H1 (cell line): ENCODE measurements around the gene NR1D2. TPM values are rescaled to one million over a fixed set of nuclear protein-coding genes. Genes with fewer than 3 reads are reported as not detected.

Experiments used
- CTCF ChIA-PET: fragments of 300-600 bp; sonication (Branson Sonifier 250); formaldehyde crosslinking; loops from one replicate; lab custom pipeline; 2021; ENCODE audit not compliant: partially characterized antibody; lab: Charles Lee
- POLR2A ChIA-PET: fragments of 300-600 bp; sonication (Branson Sonifier 250); formaldehyde crosslinking; loops from one replicate; lab custom pipeline; 2021; ENCODE audit warnings: inconsistent platforms; ENCODE audit not compliant: partially characterized antibody; lab: Charles Lee
- DNase-seq, 2 experiments: peaks; one replicate each; pipeline versions ENCODE4 v3.0.0 to v3.0.0-alpha.2; 2010 to 2022; ENCODE audit warnings: low spot score in 2 of 2, low read depth in 1 of 2, mixed read lengths in 1 of 2
- FAIRE-seq: peaks from 2 replicates; lab custom pipeline; 2011; peaks lifted over from hg19 to GRCh38; lab: Jason Lieb, UNC
- H2AFZ ChIP-seq: 2 replicates; pipeline ENCODE4 v1.8.1; 2012; ENCODE audit warnings: low read length, inconsistent platforms
- H2AK5ac ChIP-seq: 2 replicates; pipeline ENCODE4 v1.6.1; 2013; ENCODE audit warnings: low read depth, low read length
- H2BK120ac ChIP-seq: replicated peaks from 2 replicates; pipeline ENCODE3; 2013; ENCODE audit warnings: low read depth, low read length, inconsistent platforms
- H2BK12ac ChIP-seq: 2 replicates; pipeline ENCODE4 v1.6.1; 2013; ENCODE audit warnings: low read depth, low read length
- H2BK15ac ChIP-seq: 2 replicates; pipeline ENCODE4 v1.6.1; 2013; ENCODE audit warnings: low read length
- H2BK20ac ChIP-seq: 2 replicates; pipeline ENCODE4 v1.6.1; 2013; ENCODE audit warnings: low read length
- H2BK5ac ChIP-seq: 2 replicates; pipeline ENCODE4 v1.6.1; 2013; ENCODE audit warnings: low read depth, low read length
- H3K14ac ChIP-seq: 2 replicates; pipeline ENCODE4 v1.6.1; 2013; ENCODE audit warnings: inconsistent platforms; ENCODE audit not compliant: insufficient read length
- H3K18ac ChIP-seq: 2 replicates; pipeline ENCODE4 v1.6.1; 2013; ENCODE audit warnings: low read length; ENCODE audit errors: extremely low read depth
- H3K23ac ChIP-seq: 2 replicates; pipeline ENCODE4 v1.6.1; 2013; ENCODE audit warnings: inconsistent platforms; ENCODE audit not compliant: insufficient read length
- H3K23me2 ChIP-seq: 2 replicates; pipeline ENCODE4 v1.6.1; 2013; ENCODE audit warnings: low read depth, low read length
- H3K27ac ChIP-seq: 2 replicates; pipeline ENCODE4 v1.6.1; 2011; ENCODE audit warnings: low read depth, low read length, inconsistent platforms
- H3K27me3 ChIP-seq, 4 experiments: replicated peaks in 1 of 4; 1 replicate in 1 of 4; 2 replicates in 3 of 4; pipeline versions ENCODE4 v1.6.1 to v1.8.1; 2011 to 2013; ENCODE audit warnings: low read length in 3 of 4, mild to moderate bottlenecking in 3 of 4, inconsistent platforms in 2 of 4, mixed read lengths in 2 of 4, moderate library complexity in 1 of 4; ENCODE audit not compliant: control insufficient read depth in 3 of 4, insufficient read depth in 3 of 4; ENCODE audit errors: extremely low read depth in 1 of 4
- H3K36me3 ChIP-seq, 4 experiments: 2 replicates each; pipeline versions ENCODE4 v1.6.1 to v1.8.1; 2011 to 2013; ENCODE audit warnings: mild to moderate bottlenecking in 4 of 4, low read length in 3 of 4, moderate library complexity in 2 of 4, control low read depth in 1 of 4, inconsistent platforms in 1 of 4; ENCODE audit not compliant: insufficient read depth in 4 of 4, control insufficient read depth in 2 of 4
- H3K4ac ChIP-seq: replicated peaks from 2 replicates; pipeline ENCODE3; 2013; ENCODE audit warnings: low read length, low read depth, mixed read lengths, inconsistent platforms; ENCODE audit not compliant: insufficient read length
- H3K4me1 ChIP-seq, 4 experiments: replicated peaks in 1 of 4; 1 replicate in 1 of 4; 2 replicates in 3 of 4; pipeline versions ENCODE4 v1.6.1 to v1.8.1; 2011 to 2013; ENCODE audit warnings: low read length in 3 of 4, inconsistent platforms in 2 of 4, mixed read lengths in 1 of 4; ENCODE audit not compliant: insufficient read depth in 4 of 4, control insufficient read depth in 3 of 4
- H3K4me2 ChIP-seq, 2 experiments: 2 replicates each; pipeline versions ENCODE4 v1.6.1 to v1.8.1; 2011 to 2013; ENCODE audit warnings: low read depth in 2 of 2, low read length in 2 of 2, control low read depth in 1 of 2, inconsistent platforms in 1 of 2, mild to moderate bottlenecking in 1 of 2; ENCODE audit not compliant: insufficient read depth in 1 of 2
- H3K4me3 ChIP-seq, 4 experiments: fragments of 200-600, 300-600 bp in 1 of 4; sonication (generic), shearing (Covaris generic), sonication (Bioruptor Twin) in 1 of 4; 2 replicates each; pipeline versions ENCODE4 v1.5.1 to v1.8.1; 2011 to 2016; ENCODE audit warnings: low read length in 4 of 4, low read depth in 3 of 4, control low read depth in 2 of 4, inconsistent platforms in 2 of 4, mild to moderate bottlenecking in 2 of 4, mixed read lengths in 1 of 4, moderate library complexity in 1 of 4; ENCODE audit not compliant: insufficient read depth in 2 of 4; ENCODE audit errors: extremely low read depth in 1 of 4
- H3K56ac ChIP-seq: replicated peaks from 2 replicates; pipeline ENCODE3; 2013; ENCODE audit warnings: low read depth, mild to moderate bottlenecking, mixed read lengths, low read length, inconsistent platforms; ENCODE audit not compliant: insufficient read length
- H3K79me1 ChIP-seq: 2 replicates; pipeline ENCODE4 v1.6.1; 2013; ENCODE audit warnings: low read depth, low read length, control low read depth
- H3K79me2 ChIP-seq, 2 experiments: 2 replicates each; pipeline versions ENCODE4 v1.6.1 to v1.8.1; 2012 to 2013; ENCODE audit warnings: low read length in 2 of 2, mild to moderate bottlenecking in 2 of 2, inconsistent platforms in 1 of 2; ENCODE audit not compliant: insufficient read depth in 2 of 2, control insufficient read depth in 1 of 2
- H3K9ac ChIP-seq, 4 experiments: replicated peaks in 1 of 4; 1 replicate in 1 of 4; 2 replicates in 3 of 4; pipeline versions ENCODE4 v1.6.1 to v1.8.1; 2011 to 2013; ENCODE audit warnings: low read depth in 3 of 4, low read length in 3 of 4, control low read depth in 2 of 4, mild to moderate bottlenecking in 2 of 4, moderate library complexity in 2 of 4, inconsistent platforms in 1 of 4; ENCODE audit errors: extremely low read depth in 1 of 4
- H3K9me3 ChIP-seq, 2 experiments: 2 replicates each; pipeline versions ENCODE4 v1.6.1 to v1.8.1; 2012 to 2013; ENCODE audit warnings: mild to moderate bottlenecking in 2 of 2, moderate library complexity in 2 of 2, control low read depth in 1 of 2, inconsistent platforms in 1 of 2, low read depth in 1 of 2, low read length in 1 of 2, mixed read lengths in 1 of 2; ENCODE audit not compliant: insufficient read depth in 2 of 2
- H4K20me1 ChIP-seq, 2 experiments: replicated peaks in 1 of 2; 2 replicates each; pipeline versions ENCODE3 to v1.8.1; 2011 to 2013; ENCODE audit warnings: inconsistent platforms in 2 of 2, low read length in 2 of 2, mild to moderate bottlenecking in 1 of 2; ENCODE audit not compliant: insufficient read depth in 2 of 2, control insufficient read depth in 1 of 2
- H4K5ac ChIP-seq: 2 replicates; pipeline ENCODE4 v1.6.1; 2013; ENCODE audit warnings: low read length, low read depth, mixed read lengths, inconsistent platforms; ENCODE audit not compliant: insufficient read length
- H4K8ac ChIP-seq: 2 replicates; pipeline ENCODE4 v1.8.0; 2013; ENCODE audit warnings: mild to moderate bottlenecking, moderate library complexity, low read length, inconsistent platforms; ENCODE audit not compliant: insufficient read depth; ENCODE audit errors: extremely low read depth
- H4K91ac ChIP-seq: replicated peaks from 2 replicates; pipeline ENCODE3; 2013; ENCODE audit warnings: low read length, mixed read lengths, inconsistent platforms; ENCODE audit not compliant: insufficient read length
- BACH1 ChIP-seq: IDR thresholded peaks from 2 replicates; pipeline ENCODE4 v1.6.1; 2012; ENCODE audit warnings: low read length, improper control_type of control experiment
- CBX8 ChIP-seq: fragments of 300-800, 300-1000 bp; sonication (generic); IDR thresholded peaks from 2 replicates; pipeline ENCODE4 v1.7.1; 2016; ENCODE audit warnings: low read depth, low read length, borderline replicate concordance
- CEBPB ChIP-seq: IDR thresholded peaks from 2 replicates; pipeline ENCODE4 v1.6.1; 2012; ENCODE audit warnings: low read depth, low read length
- CHD2 ChIP-seq: IDR thresholded peaks from 2 replicates; pipeline ENCODE4 v1.6.1; 2012; ENCODE audit warnings: low read length, improper control_type of control experiment
- GTF2F1 ChIP-seq: IDR thresholded peaks from 2 replicates; pipeline ENCODE4 v1.6.1; 2012; ENCODE audit warnings: low read depth, low read length, improper control_type of control experiment, borderline replicate concordance
- HDAC2 ChIP-seq, 2 experiments: fragments of 300-600 bp in 1 of 2; sonication (generic) in 1 of 2; IDR thresholded peaks; 2 replicates each; pipeline ENCODE4 v1.6.1; 2011 to 2012; ENCODE audit warnings: low read depth in 2 of 2, low read length in 2 of 2, mild to moderate bottlenecking in 2 of 2, moderate library complexity in 2 of 2, borderline replicate concordance in 1 of 2, inconsistent platforms in 1 of 2
- TAF1 ChIP-seq: IDR thresholded peaks from 2 replicates; pipeline ENCODE4 v1.6.1; 2011; ENCODE audit warnings: mild to moderate bottlenecking, low read depth, low read length
- TEAD4 ChIP-seq: IDR thresholded peaks from 2 replicates; pipeline ENCODE4 v1.6.1; 2012; ENCODE audit warnings: low read depth, low read length, inconsistent platforms, mixed read lengths
- ZNF274 ChIP-seq: IDR thresholded peaks from 2 replicates; pipeline ENCODE4 v1.7.0; 2012; ENCODE audit warnings: low read length, borderline replicate concordance; ENCODE audit errors: extremely low read depth
- WGBS, 2 experiments: shearing (Covaris generic) in 1 of 2; methylation state at CpG; one replicate each; pipeline versions ENCODE4 v1.1.6 to v1.1.7; 2013 to 2015; ENCODE audit warnings: low lambda C conversion rate in 2 of 2, mixed read lengths in 2 of 2, inconsistent platforms in 1 of 2, low coverage in 1 of 2, missing lambda C conversion rate in 1 of 2; ENCODE audit not compliant: insufficient replicate concordance in 2 of 2, insufficient coverage in 1 of 2, insufficient read length in 1 of 2; ENCODE audit errors: extremely low coverage in 1 of 2, missing lambda C conversion rate in 1 of 2; 5-methylcytosine and 5-hydroxymethylcytosine counted together
- polyA plus RNA-seq, 7 experiments: library from polyadenylated mRNA; depleted of rRNA in 3 of 7; stranded (reverse) in 5 of 7; unstranded in 2 of 7; fragments of >200 nt in 5 of 7; fragments of 200-250 nt in 2 of 7; gene quantifications; 1 replicate in 5 of 7; 2 replicates in 1 of 7; 4 replicates in 1 of 7; pipeline versions ENCODE4 v1.2.1 to v1.2.3, GENCODE V29; 2011 to 2013; ENCODE audit warnings: missing spikeins in 2 of 7, mixed read lengths in 2 of 7
- total RNA-seq: library from RNA; stranded (reverse); fragmentation: NEBNext Ultra II Directional; extraction: Animal tissue kit (Norgen Biotek cat#: 25700); gene quantifications from 2 replicates; pipeline ENCODE4 v1.2.1, GENCODE V29; 2021

NR1D2 gene
- total and polyA plus RNA-seq, 2 of the 8 experiments (the other 6 are each of a cell fraction or from before 2014, with no cell fraction given) = 5.9 to 21.7 TPM

- no peak overlapping the region for H3K4me2 ChIP-seq
- no peaks in the 10 kb centered on the region; the same call in 1 of the 2 replicates for H3K23me2 ChIP-seq
- H3K9ac ChIP-seq = no peak overlapping the region
- no peak overlapping the region for H3K4me3 ChIP-seq
- H3K56ac ChIP-seq = no peak overlapping the region
- peaks cover 0 to 2% (median 0%) of the 10 kb centered on the region in 4 experiments; a peak in 1 of 7 replicates for H3K4me1 ChIP-seq
- 78% methylated on average over 7 of the region's 7 CpGs; no CpG with 5 or more reads in 1 of the 2 experiments for WGBS, 2 experiments
- H2BK5ac ChIP-seq = no peak overlapping the region
- no peak overlapping the region for H2AFZ ChIP-seq
- no peak overlapping the region for H2BK15ac ChIP-seq
- FAIRE-seq (no peak), DNase-seq (no peak)
- H3K14ac ChIP-seq = no peak overlapping the region
- H3K4ac ChIP-seq = no peak overlapping the region
- H3K18ac ChIP-seq = no peak overlapping the region
- H3K27ac ChIP-seq = no peak overlapping the region
- no peaks in the 10 kb centered on the region for H3K27me3 ChIP-seq
- H4K91ac ChIP-seq = no peak overlapping the region
- H4K20me1 ChIP-seq = no peaks in the 10 kb centered on the region
- no peak overlapping the region for H2BK20ac ChIP-seq
- H4K5ac ChIP-seq = no peak overlapping the region
- no peak for TF ChIP-seq TEAD4
- TF ChIP-seq CHD2 = no peak
- TF ChIP-seq BACH1 = no peak
- no peak for TF ChIP-seq GTF2F1
- no peak for TF ChIP-seq HDAC2 (IDR thresholded peaks at IDR 0.05; ENCODE audit: borderline replicate concordance in 1 of 2, low read depth in 2 of 2, low read length in 2 of 2)
- no peak for TF ChIP-seq ZNF274
- no peak for TF ChIP-seq CBX8
- no peak for TF ChIP-seq TAF1
- TF ChIP-seq CEBPB = no peak
- H3K9me3 ChIP-seq = no peaks in the 10 kb centered on the region
- ChIA-PET POLR2A (interaction anchor here (0.7 to 19.1 kb wide), 4 partner anchors 6 to 27 kb away, joined by 3 to 363 read pairs (median 186); partner anchors contain the start of genes NKIRAS1, NR1D2 and RPL15), CTCF (interaction anchor here (0.6 to 3.1 kb wide), 7 partner anchors 9 to 74 kb away, joined by 3 to 21 read pairs (median 3); partner anchors contain the start of genes NKIRAS1 and RPL15)
- peaks cover 0 to 1% (median 0%) of the 10 kb centered on the region in 4 experiments; a peak in 1 of 8 replicates for H3K36me3 ChIP-seq
- H4K8ac ChIP-seq = no peak overlapping the region
- no peaks in the 10 kb centered on the region for H3K79me1 ChIP-seq
- no peak overlapping the region for H2BK120ac ChIP-seq
- no peak overlapping the region for H2BK12ac ChIP-seq
- no peaks in the 10 kb centered on the region for H3K79me2 ChIP-seq
- H2AK5ac ChIP-seq = no peak overlapping the region
- H3K23ac ChIP-seq = no peak overlapping the region
Measured at GRCh38 chr3:23926246-23926645, 18.8 kb upstream of the NR1D2 start.
